H9 (cell line): ENCODE data around the gene NR2F1-AS1. TPM values are rescaled to one million over a fixed set of nuclear protein-coding genes. Genes with fewer than 3 reads are reported as not detected.

Experiments used
- DNase-seq: peaks from one replicate; pipeline ENCODE4 v3.0.0-alpha.2; 2017
- H2AFZ ChIP-seq: one replicate; pipeline ENCODE4 v1.6.1; 2013; ENCODE audit warnings: mild to moderate bottlenecking, low read length, control low read depth, moderate library complexity
- H2AK5ac ChIP-seq: 2 replicates; pipeline ENCODE4 v1.6.1; 2013; ENCODE audit warnings: low read length, control low read depth, mixed read lengths; ENCODE audit not compliant: insufficient read length
- H2BK120ac ChIP-seq: one replicate; pipeline ENCODE4 v1.6.1; 2013; ENCODE audit warnings: low read depth, mild to moderate bottlenecking, low read length, control low read depth, inconsistent platforms; ENCODE audit not compliant: poor library complexity, severe bottlenecking
- H2BK12ac ChIP-seq: 2 replicates; pipeline ENCODE4 v1.6.1; 2013; ENCODE audit warnings: low read length, control low read depth, mixed read lengths, low read depth; ENCODE audit not compliant: insufficient read length
- H2BK15ac ChIP-seq: 2 replicates; pipeline ENCODE4 v1.6.1; 2013; ENCODE audit warnings: low read depth, low read length, control low read depth
- H2BK20ac ChIP-seq: one replicate; pipeline ENCODE4 v1.6.1; 2013; ENCODE audit warnings: low read depth, mild to moderate bottlenecking, low read length, control low read depth, inconsistent platforms; ENCODE audit not compliant: poor library complexity, severe bottlenecking
- H2BK5ac ChIP-seq: 2 replicates; pipeline ENCODE4 v1.6.1; 2013; ENCODE audit warnings: low read length, control low read depth, mixed read lengths; ENCODE audit not compliant: insufficient read length
- H3K14ac ChIP-seq: 2 replicates; pipeline ENCODE4 v1.6.1; 2013; ENCODE audit warnings: low read length, control low read depth; ENCODE audit not compliant: insufficient read depth
- H3K18ac ChIP-seq: 2 replicates; pipeline ENCODE4 v1.6.1; 2013; ENCODE audit warnings: low read depth, mild to moderate bottlenecking, mixed read lengths, low read length, control low read depth; ENCODE audit not compliant: insufficient read length
- H3K23ac ChIP-seq: 2 replicates; pipeline ENCODE4 v1.6.1; 2013; ENCODE audit warnings: low read length, control low read depth, mixed read lengths, low read depth; ENCODE audit not compliant: insufficient read length
- H3K23me2 ChIP-seq: 2 replicates; pipeline ENCODE4 v1.6.1; 2013; ENCODE audit warnings: low read depth, mild to moderate bottlenecking, mixed read lengths, low read length, control low read depth; ENCODE audit not compliant: insufficient read length, poor library complexity, severe bottlenecking
- H3K27ac ChIP-seq: 2 replicates; pipeline ENCODE4 v1.5.1; 2013; ENCODE audit warnings: low read length, control low read depth, mixed read lengths, low read depth; ENCODE audit not compliant: insufficient read length
- H3K27me3 ChIP-seq: 2 replicates; pipeline ENCODE4 v1.6.1; 2013; ENCODE audit warnings: low read length, control low read depth, inconsistent platforms; ENCODE audit not compliant: insufficient read depth
- H3K4ac ChIP-seq: 2 replicates; pipeline ENCODE4 v1.6.1; 2013; ENCODE audit warnings: low read depth, mild to moderate bottlenecking, control low read depth, inconsistent platforms, low read length, moderate library complexity
- H3K4me1 ChIP-seq: 2 replicates; pipeline ENCODE4 v1.6.1; 2013; ENCODE audit warnings: low read length, control low read depth, inconsistent platforms; ENCODE audit not compliant: insufficient read depth
- H3K4me2 ChIP-seq: 2 replicates; pipeline ENCODE4 v1.6.1; 2013; ENCODE audit warnings: low read length, control low read depth, mixed read lengths; ENCODE audit not compliant: insufficient read length, insufficient read depth
- H3K56ac ChIP-seq: 2 replicates; pipeline ENCODE4 v1.6.1; 2013; ENCODE audit warnings: low read depth, mild to moderate bottlenecking, mixed read lengths, low read length, control low read depth; ENCODE audit not compliant: insufficient read length
- H3K79me1 ChIP-seq: 2 replicates; pipeline ENCODE4 v1.6.1; 2013; ENCODE audit warnings: low read depth, mild to moderate bottlenecking, moderate library complexity, low read length, control low read depth, inconsistent platforms; ENCODE audit not compliant: insufficient read depth, poor library complexity, severe bottlenecking
- H3K79me2 ChIP-seq: 2 replicates; pipeline ENCODE4 v1.6.1; 2013; ENCODE audit warnings: low read length, control low read depth, inconsistent platforms; ENCODE audit not compliant: insufficient read depth
- H3K9ac ChIP-seq: 2 replicates; pipeline ENCODE4 v1.6.1; 2013; ENCODE audit warnings: low read length, control low read depth, mixed read lengths; ENCODE audit not compliant: insufficient read length; ENCODE audit errors: extremely low read depth
- H3K9me3 ChIP-seq: one replicate; pipeline ENCODE4 v1.6.1; 2013; ENCODE audit warnings: low read depth, low read length, inconsistent platforms; ENCODE audit not compliant: control insufficient read depth
- H3T11ph ChIP-seq: one replicate; pipeline ENCODE4 v1.6.1; 2013; ENCODE audit warnings: mild to moderate bottlenecking, low read length, control low read depth, inconsistent platforms
- H4K20me1 ChIP-seq: one replicate; pipeline ENCODE4 v1.6.1; 2013; ENCODE audit not compliant: control insufficient read depth, insufficient read length, insufficient read depth
- H4K5ac ChIP-seq: 2 replicates; pipeline ENCODE4 v1.6.1; 2013; ENCODE audit warnings: low read depth, mild to moderate bottlenecking, mixed read lengths, low read length, control low read depth; ENCODE audit not compliant: insufficient read length
- H4K8ac ChIP-seq: replicated peaks from 2 replicates; pipeline ENCODE4 v1.6.1; 2013; ENCODE audit warnings: low read length, control low read depth, mixed read lengths, low read depth; ENCODE audit not compliant: insufficient read length
- H4K91ac ChIP-seq: 2 replicates; pipeline ENCODE4 v1.6.1; 2013; ENCODE audit warnings: low read depth, mild to moderate bottlenecking, moderate library complexity, mixed read lengths, low read length, control low read depth; ENCODE audit not compliant: insufficient read length
- H3K27ac Mint-ChIP-seq, 3 experiments: 2 replicates in 2 of 3; 3 replicates in 1 of 3; pipeline ENCODE4 v1.8.0; 2020 to 2021; ENCODE audit warnings: mixed read lengths in 3 of 3, mild to moderate bottlenecking in 1 of 3, moderate library complexity in 1 of 3
- H3K27me3 Mint-ChIP-seq: 2 replicates; pipeline ENCODE4 v1.8.0; 2021; ENCODE audit warnings: low read depth, mild to moderate bottlenecking, moderate library complexity, mixed read lengths
- H3K36me3 Mint-ChIP-seq, 3 experiments: 2 replicates in 2 of 3; 3 replicates in 1 of 3; pipeline ENCODE4 v1.8.0; 2020 to 2021; ENCODE audit warnings: low read depth in 3 of 3, mixed read lengths in 3 of 3; ENCODE audit not compliant: insufficient read depth in 1 of 3
- H3K4me1 Mint-ChIP-seq, 2 experiments: 2 replicates each; pipeline ENCODE4 v1.8.0; 2020; ENCODE audit warnings: mixed read lengths in 2 of 2
- H3K4me3 Mint-ChIP-seq, 2 experiments: 2 replicates in 1 of 2; 3 replicates in 1 of 2; pipeline ENCODE4 v1.8.0; 2020 to 2021; ENCODE audit warnings: mild to moderate bottlenecking in 2 of 2, mixed read lengths in 2 of 2, moderate library complexity in 1 of 2
- H3K9me3 Mint-ChIP-seq, 2 experiments: 2 replicates in 1 of 2; 3 replicates in 1 of 2; pipeline ENCODE4 v1.8.0; 2020; ENCODE audit warnings: mild to moderate bottlenecking in 2 of 2, mixed read lengths in 2 of 2, moderate library complexity in 1 of 2
- CTCF ChIP-seq: fragments of 200-600 bp; sonication (generic); conservative IDR thresholded peaks from 3 replicates; pipeline ENCODE4 v1.8.0; 2021; ENCODE audit warnings: antibody characterized with exemption, mild to moderate bottlenecking
- WGBS: extraction: QIAGEN DNeasy Blood & Tissue Kit; methylation state at CpG from one replicate; pipeline ENCODE4 v1.1.7; 2013; ENCODE audit warnings: missing lambda C conversion rate, low lambda C conversion rate, mixed read lengths; ENCODE audit not compliant: insufficient read length; ENCODE audit errors: extremely low coverage; 5-methylcytosine and 5-hydroxymethylcytosine counted together
- total RNA-seq: library from RNA; stranded (reverse); gene quantifications from 2 replicates; pipeline ENCODE4 v1.2.1, GENCODE V29; 2021

NR2F1-AS1 gene
- total RNA-seq, 1 experiment from 2014 or later, result 1.9 TPM

GRCh38 chr5:93567424-93567823 is 13.6 kb downstream of the NR2F1-AS1 start:
- Histone ChIP-seq H2BK20ac (no peak overlapping the region), H3K9me3 (no peaks in the 10 kb centered on the region), H3K27ac (no peak overlapping the region), H3K23ac (no peak overlapping the region), H2AFZ (no peak overlapping the region), H2AK5ac (no peak overlapping the region), H3K27me3 (peaks cover 32% of the 10 kb centered on the region), H2BK5ac (no peak overlapping the region), H2BK15ac (no peak overlapping the region), H3K4me1 (peaks cover 3% of the 10 kb centered on the region; the same call in 1 of the 2 replicates), H2BK120ac (no peak overlapping the region), H3K14ac (no peak overlapping the region), H3T11ph (no peak overlapping the region), H3K4me2 (no peak overlapping the region), H3K23me2 (peaks cover 3% of the 10 kb centered on the region), H3K9ac (no peak overlapping the region), H4K5ac (no peak overlapping the region), H3K4ac (no peak overlapping the region), H4K8ac (no peak overlapping the region), H4K91ac (no peak overlapping the region), H2BK12ac (no peak overlapping the region), H4K20me1 (no peaks in the 10 kb centered on the region), H3K18ac (no peak overlapping the region), H3K79me2 (no peaks in the 10 kb centered on the region), H3K79me1 (no peaks in the 10 kb centered on the region), H3K56ac (no peak overlapping the region)
- peaks cover 12% of the 10 kb centered on the region for H3K27me3 Mint-ChIP-seq
- H3K4me1 Mint-ChIP-seq, result peaks cover 22 to 26% of the 10 kb centered on the region in 2 experiments
- TF ChIP-seq CTCF, result no peak
- H3K27ac Mint-ChIP-seq, result no peak overlapping the region
- DNase-seq, result no peak
- no peaks in the 10 kb centered on the region for H3K9me3 Mint-ChIP-seq
- no peaks in the 10 kb centered on the region for H3K36me3 Mint-ChIP-seq
- H3K4me3 Mint-ChIP-seq, result no peak overlapping the region
- no CpG with 5 or more reads among the region's 1 CpG for WGBS
